GM12873 (cell line): Measurements from ENCODE around the gene SCP2.

Experiments used
- CTCF ChIP-seq: IDR thresholded peaks from 2 replicates; pipeline ENCODE4 v1.5.1; 2012; ENCODE audit warnings: low read depth, mild to moderate bottlenecking, moderate library complexity, low read length, control low read depth; ENCODE audit not compliant: insufficient read depth; ENCODE audit errors: missing control alignments

The SCP2 gene

GRCh38 chr1:53089478-53090226, 162.6 kb downstream of the SCP2 start:
- TF ChIP-seq CTCF = no peak

GRCh38 chr1:53090227-53091147, 163.4 kb downstream of the SCP2 start:
- TF ChIP-seq CTCF = no peak

- no peak for TF ChIP-seq CTCF
Observed at GRCh38 chr1:53091841-53092645, 165.0 kb downstream of the SCP2 start.

- TF ChIP-seq CTCF = no peak
Observed at GRCh38 chr1:53092659-53093450, 165.8 kb downstream of the SCP2 start.

- no peak for TF ChIP-seq CTCF
Observed at GRCh38 chr1:53093451-53093754, 166.3 kb downstream of the SCP2 start.

GRCh38 chr1:53093778-53094532, 166.9 kb downstream of the SCP2 start:
- TF ChIP-seq CTCF = no peak
